Nephron (organoid): Measurements from ENCODE around the gene UBAP2.

Experiments used
- H3K27ac Mint-ChIP-seq, 3 experiments: 2 replicates each; pipeline ENCODE4 v1.8.0; 2020; ENCODE audit warnings: mixed read lengths in 3 of 3, mild to moderate bottlenecking in 2 of 3, moderate library complexity in 1 of 3
- H3K27me3 Mint-ChIP-seq: 2 replicates; pipeline ENCODE4 v1.8.0; 2021; ENCODE audit warnings: low read depth, mild to moderate bottlenecking, moderate library complexity, mixed read lengths
- H3K36me3 Mint-ChIP-seq: 2 replicates; pipeline ENCODE4 v1.8.0; 2020; ENCODE audit warnings: low read depth, mixed read lengths
- H3K4me1 Mint-ChIP-seq: 2 replicates; pipeline ENCODE4 v1.8.0; 2020; ENCODE audit warnings: mixed read lengths
- H3K4me3 Mint-ChIP-seq, 3 experiments: 2 replicates each; pipeline ENCODE4 v1.8.0; 2020; ENCODE audit warnings: mild to moderate bottlenecking in 3 of 3, mixed read lengths in 3 of 3, moderate library complexity in 2 of 3
- H3K9me3 Mint-ChIP-seq: 2 replicates; pipeline ENCODE4 v1.8.0; 2020; ENCODE audit warnings: mixed read lengths
- TF ChIP-seq, protein P1 (sequence below), 3 experiments: fragments of 200-600 bp; sonication (generic); IDR thresholded peaks; one replicate each; pipeline ENCODE4 v1.5.0; 2021; ENCODE audit warnings: antibody characterized with exemption in 3 of 3; ENCODE audit not compliant: unreplicated experiment in 3 of 3

The UBAP2 gene

DNA sequence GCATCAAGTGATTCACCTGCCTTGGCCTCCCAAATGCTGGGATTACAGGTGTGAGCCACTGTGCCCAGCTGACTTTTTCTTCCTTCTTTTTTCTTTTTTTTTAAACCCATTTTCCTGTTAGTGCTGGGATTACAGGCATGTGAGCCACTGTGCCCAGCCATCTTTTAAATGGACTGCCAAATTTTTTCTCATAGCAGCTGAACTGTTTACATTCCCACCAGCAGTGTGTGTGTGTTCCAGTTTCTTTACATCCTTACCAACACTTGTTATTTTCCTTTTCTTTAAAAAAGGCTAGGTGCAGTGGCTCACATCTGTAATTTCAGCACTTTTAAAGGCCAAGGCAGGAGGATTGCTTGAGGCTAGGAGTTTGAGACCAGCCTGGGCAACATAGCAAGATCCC lies 154.8 kb downstream of the UBAP2 start:
- Mint-ChIP-seq H3K9me3 (no peaks in the 10 kb centered on the region), H3K4me1 (no peaks in the 10 kb centered on the region), H3K27me3 (no peaks in the 10 kb centered on the region), H3K36me3 (peaks cover 41% of the 10 kb centered on the region), H3K4me3 (no peak overlapping the region), H3K27ac (no peak overlapping the region)
- TF ChIP-seq, protein P1, sequence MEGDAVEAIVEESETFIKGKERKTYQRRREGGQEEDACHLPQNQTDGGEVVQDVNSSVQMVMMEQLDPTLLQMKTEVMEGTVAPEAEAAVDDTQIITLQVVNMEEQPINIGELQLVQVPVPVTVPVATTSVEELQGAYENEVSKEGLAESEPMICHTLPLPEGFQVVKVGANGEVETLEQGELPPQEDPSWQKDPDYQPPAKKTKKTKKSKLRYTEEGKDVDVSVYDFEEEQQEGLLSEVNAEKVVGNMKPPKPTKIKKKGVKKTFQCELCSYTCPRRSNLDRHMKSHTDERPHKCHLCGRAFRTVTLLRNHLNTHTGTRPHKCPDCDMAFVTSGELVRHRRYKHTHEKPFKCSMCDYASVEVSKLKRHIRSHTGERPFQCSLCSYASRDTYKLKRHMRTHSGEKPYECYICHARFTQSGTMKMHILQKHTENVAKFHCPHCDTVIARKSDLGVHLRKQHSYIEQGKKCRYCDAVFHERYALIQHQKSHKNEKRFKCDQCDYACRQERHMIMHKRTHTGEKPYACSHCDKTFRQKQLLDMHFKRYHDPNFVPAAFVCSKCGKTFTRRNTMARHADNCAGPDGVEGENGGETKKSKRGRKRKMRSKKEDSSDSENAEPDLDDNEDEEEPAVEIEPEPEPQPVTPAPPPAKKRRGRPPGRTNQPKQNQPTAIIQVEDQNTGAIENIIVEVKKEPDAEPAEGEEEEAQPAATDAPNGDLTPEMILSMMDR (IDR thresholded peaks at IDR 0.05; ENCODE audit: unreplicated experiment in 3 of 3), result no peak

DNA sequence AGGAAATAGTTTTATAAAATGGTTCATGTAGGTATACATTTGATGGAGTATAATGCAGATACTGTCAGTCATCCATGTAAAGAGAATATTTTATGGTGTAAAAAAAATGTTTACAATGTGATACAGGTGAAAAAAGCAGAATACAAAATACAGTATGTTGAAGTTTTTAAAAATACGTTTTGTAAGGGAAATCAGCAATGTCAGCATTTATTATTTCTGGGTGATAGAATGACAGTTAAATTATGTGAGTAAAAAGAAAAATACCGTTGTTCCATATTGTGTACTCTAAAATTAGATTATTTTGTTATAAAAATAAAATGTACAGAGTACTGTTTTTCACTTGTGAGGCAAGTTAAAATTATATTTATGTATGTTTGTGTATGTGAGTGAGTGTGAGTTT lies 162.7 kb downstream of the UBAP2 start:
- H3K4me3 Mint-ChIP-seq, result no peak overlapping the region
- H3K27me3 Mint-ChIP-seq, result no peaks in the 10 kb centered on the region
- peaks cover 27% of the 10 kb centered on the region for H3K4me1 Mint-ChIP-seq
- peak overlapping the region in 2 of 3 experiments; percentile 77 to 86 for H3K27ac Mint-ChIP-seq
- H3K36me3 Mint-ChIP-seq, result peaks cover 30% of the 10 kb centered on the region
- TF ChIP-seq, protein P1 (IDR thresholded peaks at IDR 0.05; ENCODE audit: unreplicated experiment in 3 of 3), result no peak
- H3K9me3 Mint-ChIP-seq, result no peaks in the 10 kb centered on the region

DNA sequence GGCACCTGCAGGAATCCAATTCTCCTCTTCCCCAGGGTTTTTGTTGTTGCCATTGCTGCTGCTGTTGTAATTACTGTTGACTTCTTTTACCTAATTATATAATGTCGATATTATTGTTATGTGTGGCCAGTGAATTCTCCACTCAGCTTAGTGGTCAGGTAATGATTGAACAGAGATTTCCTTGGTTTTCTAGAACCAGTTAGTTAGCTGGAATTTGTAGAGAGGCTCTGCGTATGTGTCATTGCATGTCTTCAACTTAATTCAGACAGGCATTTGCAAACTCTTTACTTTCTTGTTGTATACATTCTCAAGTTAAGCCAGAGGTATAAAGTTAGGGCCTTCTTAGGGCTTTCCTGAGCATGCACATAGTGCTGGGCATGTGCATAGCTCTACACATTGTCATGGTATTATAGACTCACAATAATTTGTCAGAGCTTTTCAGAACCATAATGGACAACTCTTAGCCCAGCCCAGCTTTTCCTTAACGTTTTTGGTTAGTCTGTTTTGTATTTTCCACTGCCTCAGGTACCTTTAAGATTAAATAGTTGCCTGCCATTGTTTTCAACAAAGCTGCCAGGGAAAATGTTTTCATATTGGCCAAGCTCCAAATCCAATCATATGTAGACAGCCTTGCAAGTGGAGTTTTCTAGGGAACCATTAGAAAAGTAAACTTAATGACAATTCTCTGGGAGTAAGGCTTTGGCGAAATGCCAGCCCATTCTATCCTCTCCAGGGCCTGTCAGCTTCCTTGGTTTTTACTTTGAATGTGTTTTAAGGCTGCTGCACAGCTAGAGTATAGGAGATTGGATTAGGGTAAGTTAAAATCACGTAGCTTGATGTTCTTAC lies 163.6 kb downstream of the UBAP2 start:
- TF ChIP-seq, protein P1 (IDR thresholded peaks at IDR 0.05; ENCODE audit: unreplicated experiment in 3 of 3), result no peak
- Mint-ChIP-seq H3K36me3 (peaks cover 22% of the 10 kb centered on the region), H3K27me3 (no peaks in the 10 kb centered on the region), H3K4me1 (peaks cover 34% of the 10 kb centered on the region), H3K9me3 (no peaks in the 10 kb centered on the region), H3K4me3 (peak overlapping the region in 2 of 3 experiments; percentile 1 to 14), H3K27ac (peak overlapping the region; percentile 77 to 86 (median 79))

DNA sequence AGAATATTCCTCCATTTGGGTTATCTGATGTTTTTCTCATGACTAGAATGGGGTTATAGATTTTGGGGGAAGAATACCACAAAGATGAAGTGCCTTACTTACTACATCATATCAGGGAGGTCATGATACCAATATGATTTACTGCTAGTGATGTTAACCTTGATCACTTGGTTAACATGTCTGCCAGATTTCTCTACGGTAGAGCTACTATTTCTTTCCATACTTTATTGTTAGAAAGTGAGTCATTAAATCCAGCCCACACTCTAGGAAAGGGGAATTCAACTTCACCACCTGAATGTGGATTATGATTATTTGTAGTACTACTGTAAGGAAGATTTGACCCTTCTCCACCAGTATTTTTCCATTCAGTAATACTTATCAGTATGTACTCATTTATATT lies 167.1 kb downstream of the UBAP2 start:
- Mint-ChIP-seq H3K4me1 (peaks cover 41% of the 10 kb centered on the region), H3K27ac (peak overlapping the region in 2 of 3 experiments; percentile 2 to 3), H3K27me3 (no peaks in the 10 kb centered on the region), H3K9me3 (no peaks in the 10 kb centered on the region), H3K4me3 (no peak overlapping the region), H3K36me3 (no peaks in the 10 kb centered on the region)
- TF ChIP-seq, protein P1 (IDR thresholded peaks at IDR 0.05; ENCODE audit: unreplicated experiment in 3 of 3), result no peak

DNA sequence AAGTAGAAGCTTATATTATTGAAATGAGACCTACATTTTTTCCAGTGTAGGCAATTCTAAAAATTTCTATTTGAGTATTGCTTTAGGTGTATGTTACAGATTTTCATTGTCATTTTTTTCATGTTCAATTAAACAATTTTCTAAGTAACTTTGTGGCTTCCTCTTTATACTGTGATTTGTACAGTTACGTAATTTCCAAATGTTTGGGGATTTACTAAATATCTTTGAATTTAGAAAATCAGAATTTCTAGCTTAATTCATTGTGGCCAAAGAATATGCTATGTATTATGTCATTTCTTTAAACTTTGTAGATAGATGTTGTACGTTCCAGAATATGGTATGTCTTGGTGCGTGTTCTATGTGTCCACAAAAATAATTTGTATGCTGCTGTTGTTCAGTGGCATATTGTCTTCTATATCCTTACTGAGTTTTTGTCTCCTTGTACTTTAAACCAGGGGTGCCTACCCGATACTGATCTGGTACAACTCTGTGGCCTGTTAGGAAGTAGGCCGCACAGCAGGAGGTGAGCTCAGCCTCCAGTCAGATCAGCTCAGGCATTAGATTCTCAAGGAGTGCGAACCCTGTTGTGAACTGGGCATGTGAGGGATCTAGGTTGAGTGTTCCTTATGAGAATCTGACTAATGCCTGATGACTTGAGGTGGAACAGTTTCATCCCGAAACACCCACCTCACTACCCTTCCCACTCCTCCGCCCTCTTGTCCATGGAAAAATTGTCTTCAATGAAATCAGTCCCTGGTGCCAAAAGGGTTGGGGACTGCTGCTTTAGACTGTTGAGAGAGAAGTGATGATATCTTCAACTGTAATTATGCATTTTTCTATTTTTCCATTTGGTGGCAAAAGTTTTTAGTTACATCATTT lies 168.2 kb downstream of the UBAP2 start:
- Mint-ChIP-seq H3K4me3 (no peak overlapping the region), H3K27me3 (no peaks in the 10 kb centered on the region)

More for the DNA sequence above, 168.2 kb downstream of the UBAP2 start:
- TF ChIP-seq, protein P1 (IDR thresholded peaks at IDR 0.05; ENCODE audit: unreplicated experiment in 3 of 3), result no peak
- H3K36me3 Mint-ChIP-seq, result no peaks in the 10 kb centered on the region
- H3K27ac Mint-ChIP-seq, result peak overlapping the region; percentile 34 to 78 (median 68)
- peaks cover 36% of the 10 kb centered on the region for H3K4me1 Mint-ChIP-seq
- H3K9me3 Mint-ChIP-seq, result no peaks in the 10 kb centered on the region
